GM23338 (cell line): ENCODE results near the gene SSTR3.

Experiments
- CREB1 ChIP-seq: fragments of 250-450 bp; sonication (Bioruptor Pico); IDR thresholded peaks from 2 replicates; pipeline ENCODE4 v1.5.0; 2020; ENCODE audit warnings: low read depth, mild to moderate bottlenecking, moderate library complexity
- EZH2 ChIP-seq: fragments of 200-600 bp; sonication (generic); IDR thresholded peaks from one replicate; pipeline ENCODE4 v1.8.0; 2017; ENCODE audit warnings: antibody characterized with exemption, mild to moderate bottlenecking, low read depth; ENCODE audit not compliant: unreplicated experiment
- EZH2phosphoT487 ChIP-seq: fragments of 200-600 bp; sonication (generic); IDR thresholded peaks from one replicate; pipeline ENCODE4 v1.8.1; 2018; ENCODE audit warnings: antibody characterized with exemption; ENCODE audit not compliant: unreplicated experiment
- JUNB ChIP-seq: IDR thresholded peaks from one replicate; pipeline ENCODE4 v1.6.1; 2016; ENCODE audit warnings: antibody characterized with exemption; ENCODE audit not compliant: unreplicated experiment
- NANOG ChIP-seq: IDR thresholded peaks from 2 replicates; pipeline ENCODE4 v1.6.1; 2016; ENCODE audit warnings: antibody characterized with exemption, borderline replicate concordance
- POLR2AphosphoS5 ChIP-seq: IDR thresholded peaks from 2 replicates; pipeline ENCODE4 v1.6.1; 2016; ENCODE audit warnings: antibody characterized with exemption, low read depth
- STAT1 ChIP-seq: IDR thresholded peaks from one replicate; pipeline ENCODE4 v1.6.1; 2016; ENCODE audit warnings: antibody characterized with exemption; ENCODE audit not compliant: unreplicated experiment
- TF ChIP-seq, protein P1 (sequence below), 2 experiments: fragments of 200-600 bp in 1 of 2; sonication (generic) in 1 of 2; conservative IDR thresholded peaks; 2 replicates each; pipeline versions ENCODE4 v1.5.1 to v1.6.1; 2016 to 2017; ENCODE audit warnings: antibody characterized with exemption in 2 of 2, low read depth in 2 of 2, mild to moderate bottlenecking in 2 of 2, moderate library complexity in 1 of 2
- TF ChIP-seq, protein P2 (sequence below): IDR thresholded peaks from one replicate; pipeline ENCODE4 v1.6.1; 2018; ENCODE audit warnings: antibody characterized with exemption; ENCODE audit not compliant: unreplicated experiment
- TF ChIP-seq, protein P3 (sequence below): IDR thresholded peaks from 2 replicates; pipeline ENCODE4 v1.6.1; 2016; ENCODE audit warnings: antibody characterized with exemption

DNA sequence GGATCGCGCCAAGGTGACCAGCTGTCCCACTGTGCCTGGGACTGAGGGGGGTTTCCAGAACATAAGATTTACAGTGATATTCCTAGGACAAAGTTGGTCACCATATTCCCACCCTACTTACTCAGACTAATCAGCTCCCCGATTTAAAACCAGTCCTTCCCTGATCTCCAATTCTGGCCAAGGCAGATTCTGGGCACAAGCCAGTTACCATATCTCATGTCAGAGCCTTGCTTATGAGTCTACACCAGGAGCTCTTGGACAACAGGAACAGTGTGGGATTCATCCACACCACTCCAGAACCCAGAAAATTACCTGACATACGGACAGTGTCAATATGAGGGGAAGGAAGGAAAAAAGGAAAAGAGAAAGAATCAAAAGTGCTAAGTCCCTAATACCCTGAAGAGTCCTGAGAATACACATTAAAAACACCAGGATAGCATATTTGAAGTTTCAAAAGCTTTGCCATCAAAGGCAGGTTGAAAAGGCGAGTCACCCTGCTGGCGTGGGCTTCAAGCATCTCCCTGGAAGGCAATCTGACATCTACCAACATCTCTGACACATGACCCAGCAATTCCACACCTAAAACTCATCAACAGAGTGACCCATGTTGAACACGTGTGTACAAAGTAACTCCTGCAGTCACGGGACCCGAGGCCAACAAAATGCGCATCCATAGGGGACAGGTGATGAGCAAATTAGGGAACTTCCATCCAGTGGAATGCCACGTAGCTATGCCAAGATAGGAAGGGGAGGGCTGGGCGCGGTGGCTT, 54.6 kb downstream of the SSTR3 start:
- TF ChIP-seq, protein P1, sequence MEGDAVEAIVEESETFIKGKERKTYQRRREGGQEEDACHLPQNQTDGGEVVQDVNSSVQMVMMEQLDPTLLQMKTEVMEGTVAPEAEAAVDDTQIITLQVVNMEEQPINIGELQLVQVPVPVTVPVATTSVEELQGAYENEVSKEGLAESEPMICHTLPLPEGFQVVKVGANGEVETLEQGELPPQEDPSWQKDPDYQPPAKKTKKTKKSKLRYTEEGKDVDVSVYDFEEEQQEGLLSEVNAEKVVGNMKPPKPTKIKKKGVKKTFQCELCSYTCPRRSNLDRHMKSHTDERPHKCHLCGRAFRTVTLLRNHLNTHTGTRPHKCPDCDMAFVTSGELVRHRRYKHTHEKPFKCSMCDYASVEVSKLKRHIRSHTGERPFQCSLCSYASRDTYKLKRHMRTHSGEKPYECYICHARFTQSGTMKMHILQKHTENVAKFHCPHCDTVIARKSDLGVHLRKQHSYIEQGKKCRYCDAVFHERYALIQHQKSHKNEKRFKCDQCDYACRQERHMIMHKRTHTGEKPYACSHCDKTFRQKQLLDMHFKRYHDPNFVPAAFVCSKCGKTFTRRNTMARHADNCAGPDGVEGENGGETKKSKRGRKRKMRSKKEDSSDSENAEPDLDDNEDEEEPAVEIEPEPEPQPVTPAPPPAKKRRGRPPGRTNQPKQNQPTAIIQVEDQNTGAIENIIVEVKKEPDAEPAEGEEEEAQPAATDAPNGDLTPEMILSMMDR (conservative IDR thresholded peaks at IDR 0.05; ENCODE audit: low read depth in 2 of 2): no peak
- TF ChIP-seq EZH2: no peak
- no peak for TF ChIP-seq POLR2AphosphoS5
- no peak for TF ChIP-seq EZH2phosphoT487
- no peak for TF ChIP-seq CREB1
- TF ChIP-seq, protein P2, sequence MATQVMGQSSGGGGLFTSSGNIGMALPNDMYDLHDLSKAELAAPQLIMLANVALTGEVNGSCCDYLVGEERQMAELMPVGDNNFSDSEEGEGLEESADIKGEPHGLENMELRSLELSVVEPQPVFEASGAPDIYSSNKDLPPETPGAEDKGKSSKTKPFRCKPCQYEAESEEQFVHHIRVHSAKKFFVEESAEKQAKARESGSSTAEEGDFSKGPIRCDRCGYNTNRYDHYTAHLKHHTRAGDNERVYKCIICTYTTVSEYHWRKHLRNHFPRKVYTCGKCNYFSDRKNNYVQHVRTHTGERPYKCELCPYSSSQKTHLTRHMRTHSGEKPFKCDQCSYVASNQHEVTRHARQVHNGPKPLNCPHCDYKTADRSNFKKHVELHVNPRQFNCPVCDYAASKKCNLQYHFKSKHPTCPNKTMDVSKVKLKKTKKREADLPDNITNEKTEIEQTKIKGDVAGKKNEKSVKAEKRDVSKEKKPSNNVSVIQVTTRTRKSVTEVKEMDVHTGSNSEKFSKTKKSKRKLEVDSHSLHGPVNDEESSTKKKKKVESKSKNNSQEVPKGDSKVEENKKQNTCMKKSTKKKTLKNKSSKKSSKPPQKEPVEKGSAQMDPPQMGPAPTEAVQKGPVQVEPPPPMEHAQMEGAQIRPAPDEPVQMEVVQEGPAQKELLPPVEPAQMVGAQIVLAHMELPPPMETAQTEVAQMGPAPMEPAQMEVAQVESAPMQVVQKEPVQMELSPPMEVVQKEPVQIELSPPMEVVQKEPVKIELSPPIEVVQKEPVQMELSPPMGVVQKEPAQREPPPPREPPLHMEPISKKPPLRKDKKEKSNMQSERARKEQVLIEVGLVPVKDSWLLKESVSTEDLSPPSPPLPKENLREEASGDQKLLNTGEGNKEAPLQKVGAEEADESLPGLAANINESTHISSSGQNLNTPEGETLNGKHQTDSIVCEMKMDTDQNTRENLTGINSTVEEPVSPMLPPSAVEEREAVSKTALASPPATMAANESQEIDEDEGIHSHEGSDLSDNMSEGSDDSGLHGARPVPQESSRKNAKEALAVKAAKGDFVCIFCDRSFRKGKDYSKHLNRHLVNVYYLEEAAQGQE: no peak
- TF ChIP-seq, protein P3, sequence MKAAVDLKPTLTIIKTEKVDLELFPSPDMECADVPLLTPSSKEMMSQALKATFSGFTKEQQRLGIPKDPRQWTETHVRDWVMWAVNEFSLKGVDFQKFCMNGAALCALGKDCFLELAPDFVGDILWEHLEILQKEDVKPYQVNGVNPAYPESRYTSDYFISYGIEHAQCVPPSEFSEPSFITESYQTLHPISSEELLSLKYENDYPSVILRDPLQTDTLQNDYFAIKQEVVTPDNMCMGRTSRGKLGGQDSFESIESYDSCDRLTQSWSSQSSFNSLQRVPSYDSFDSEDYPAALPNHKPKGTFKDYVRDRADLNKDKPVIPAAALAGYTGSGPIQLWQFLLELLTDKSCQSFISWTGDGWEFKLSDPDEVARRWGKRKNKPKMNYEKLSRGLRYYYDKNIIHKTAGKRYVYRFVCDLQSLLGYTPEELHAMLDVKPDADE: no peak
- no peak for TF ChIP-seq STAT1
- TF ChIP-seq NANOG: no peak
- TF ChIP-seq JUNB: no peak
